Uterus (tissue), 4 donors: ENCODE measurements around the gene SH3BGR. TPM values are rescaled to one million over a fixed set of nuclear protein-coding genes. Genes with fewer than 3 reads are reported as not detected.

Source experiments
- DNase-seq, 2 donors: peaks; one replicate each; pipeline ENCODE4 v3.0.0-alpha.2; 2019 to 2020
- H3K27ac ChIP-seq, 2 donors: fragments of 200-600 bp; sonication (generic); 1 replicate in 1 of 2; 2 replicates in 1 of 2; pipeline ENCODE4 v1.5.1; 2016 to 2018
- H3K27me3 ChIP-seq, 2 donors: fragments of 200-600 bp; sonication (generic); one replicate each; pipeline ENCODE4 v1.5.1; 2018 to 2019; ENCODE audit warnings: control low read depth in 1 of 2
- H3K36me3 ChIP-seq, 2 donors: fragments of 200-600 bp; sonication (generic); one replicate each; pipeline ENCODE4 v1.5.1; 2019; ENCODE audit warnings: control low read depth in 1 of 2
- H3K4me1 ChIP-seq, 2 donors: fragments of 200-600 bp; sonication (generic); one replicate each; pipeline ENCODE4 v1.5.1; 2018 to 2019; ENCODE audit warnings: control low read depth in 1 of 2
- H3K4me3 ChIP-seq, 2 donors: fragments of 200-600 bp; sonication (generic); 1 replicate in 1 of 2; 2 replicates in 1 of 2; pipeline ENCODE4 v1.5.1; 2018 to 2019; ENCODE audit warnings: mild to moderate bottlenecking in 1 of 2
- H3K9me3 ChIP-seq, 2 donors: fragments of 200-600 bp; sonication (generic); one replicate each; pipeline ENCODE4 v1.5.1; 2019; ENCODE audit warnings: control low read depth in 1 of 2
- POLR2A ChIP-seq, 2 donors: fragments of 450-650 bp; IDR thresholded peaks; one replicate each; pipeline ENCODE4 v1.6.1; 2016; ENCODE audit warnings: antibody characterized with exemption in 2 of 2, mild to moderate bottlenecking in 1 of 2, moderate library complexity in 1 of 2
- intact Hi-C: fragments of 100-400 bp; cut with DNase I; formaldehyde crosslinking; loops from one replicate; pipeline ENCODE4 v1.15.1; 2023; ENCODE audit warnings: low total_unique reads
- total RNA-seq, 4 donors: library from RNA; depleted of rRNA in 3 of 4; stranded (reverse); fragments of >200 nt in 3 of 4; gene quantifications; one replicate each; pipeline versions ENCODE4 v1.1.0 to v1.2.4, GENCODE V29; 2014 to 2023
- TF ChIP-seq, protein P1 (sequence below), 4 experiments: fragments of 200-600 bp in 2 of 4; fragments of 450-650 bp in 2 of 4; sonication (generic) in 2 of 4; IDR thresholded peaks; one replicate each; pipeline ENCODE4 v1.5.1; 2016 to 2019; ENCODE audit warnings: antibody characterized with exemption in 4 of 4, mild to moderate bottlenecking in 2 of 4, moderate library complexity in 1 of 4
- donor health status: DM: yes; HTN: yes; CAD: no.

The SH3BGR gene
- total RNA-seq, 4 donors from 2014 or later: 1.1 to 27.9 (median 8.1) TPM; not detected in 1

DNA sequence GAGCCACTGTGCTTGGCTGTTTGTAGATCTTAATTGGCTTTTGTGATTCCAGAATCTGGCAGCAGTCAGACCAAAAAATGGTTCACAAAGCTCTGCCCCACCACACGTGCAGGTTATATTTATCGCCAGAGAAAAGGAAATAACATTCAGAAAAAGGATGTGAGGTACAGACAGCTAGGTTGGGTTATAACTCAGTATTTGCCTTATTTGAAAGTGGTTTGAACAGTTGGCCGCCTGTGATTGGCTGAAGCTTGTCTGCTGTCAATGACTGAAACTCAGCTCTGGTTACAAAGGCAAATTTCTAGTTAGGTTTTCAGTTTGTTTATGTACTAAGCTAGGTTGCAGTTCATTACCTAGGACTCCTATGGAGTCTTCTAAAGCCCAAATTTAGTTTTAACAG, 9.6 kb downstream of the SH3BGR start:
- H3K4me1 ChIP-seq: no peaks in the 10 kb centered on the region
- no peaks in the 10 kb centered on the region for H3K36me3 ChIP-seq
- intact Hi-C loops: no loop called here
- no peaks in the 10 kb centered on the region for H3K9me3 ChIP-seq
- H3K27me3 ChIP-seq: no peaks in the 10 kb centered on the region
- H3K27ac ChIP-seq: no peak overlapping the region
- no peak overlapping the region for H3K4me3 ChIP-seq
- TF ChIP-seq POLR2A (IDR thresholded peaks at IDR 0.05): no peak
- TF ChIP-seq, protein P1, sequence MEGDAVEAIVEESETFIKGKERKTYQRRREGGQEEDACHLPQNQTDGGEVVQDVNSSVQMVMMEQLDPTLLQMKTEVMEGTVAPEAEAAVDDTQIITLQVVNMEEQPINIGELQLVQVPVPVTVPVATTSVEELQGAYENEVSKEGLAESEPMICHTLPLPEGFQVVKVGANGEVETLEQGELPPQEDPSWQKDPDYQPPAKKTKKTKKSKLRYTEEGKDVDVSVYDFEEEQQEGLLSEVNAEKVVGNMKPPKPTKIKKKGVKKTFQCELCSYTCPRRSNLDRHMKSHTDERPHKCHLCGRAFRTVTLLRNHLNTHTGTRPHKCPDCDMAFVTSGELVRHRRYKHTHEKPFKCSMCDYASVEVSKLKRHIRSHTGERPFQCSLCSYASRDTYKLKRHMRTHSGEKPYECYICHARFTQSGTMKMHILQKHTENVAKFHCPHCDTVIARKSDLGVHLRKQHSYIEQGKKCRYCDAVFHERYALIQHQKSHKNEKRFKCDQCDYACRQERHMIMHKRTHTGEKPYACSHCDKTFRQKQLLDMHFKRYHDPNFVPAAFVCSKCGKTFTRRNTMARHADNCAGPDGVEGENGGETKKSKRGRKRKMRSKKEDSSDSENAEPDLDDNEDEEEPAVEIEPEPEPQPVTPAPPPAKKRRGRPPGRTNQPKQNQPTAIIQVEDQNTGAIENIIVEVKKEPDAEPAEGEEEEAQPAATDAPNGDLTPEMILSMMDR (IDR thresholded peaks at IDR 0.05): no peak
- DNase-seq: no peak

DNA sequence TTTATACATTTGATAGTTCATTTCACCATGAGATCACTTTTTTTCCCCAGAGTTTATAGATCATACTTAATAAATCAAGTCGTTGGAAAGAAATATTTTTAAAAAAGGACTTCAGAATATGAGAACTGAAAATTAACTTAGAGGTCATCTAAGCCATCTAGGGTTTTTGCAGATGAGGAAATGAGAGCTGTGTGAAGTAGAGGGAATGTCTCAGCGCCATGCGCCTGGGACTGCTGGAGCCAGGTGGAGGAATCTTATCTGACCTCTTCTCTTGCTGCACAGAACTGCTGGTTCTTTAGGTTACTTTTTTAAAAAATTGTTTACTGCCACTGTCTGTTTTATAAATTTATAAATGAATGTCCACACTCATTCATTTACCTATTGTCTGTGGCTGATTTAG, 11.5 kb downstream of the SH3BGR start:
- Histone ChIP-seq H3K9me3 (no peaks in the 10 kb centered on the region), H3K4me3 (no peak overlapping the region), H3K4me1 (no peaks in the 10 kb centered on the region), H3K27ac (no peak overlapping the region), H3K36me3 (no peaks in the 10 kb centered on the region), H3K27me3 (no peaks in the 10 kb centered on the region)
- DNase-seq: no peak
- no peak for TF ChIP-seq POLR2A (IDR thresholded peaks at IDR 0.05)
- TF ChIP-seq, protein P1 (IDR thresholded peaks at IDR 0.05): no peak
- intact Hi-C loops: no loop called here

DNA sequence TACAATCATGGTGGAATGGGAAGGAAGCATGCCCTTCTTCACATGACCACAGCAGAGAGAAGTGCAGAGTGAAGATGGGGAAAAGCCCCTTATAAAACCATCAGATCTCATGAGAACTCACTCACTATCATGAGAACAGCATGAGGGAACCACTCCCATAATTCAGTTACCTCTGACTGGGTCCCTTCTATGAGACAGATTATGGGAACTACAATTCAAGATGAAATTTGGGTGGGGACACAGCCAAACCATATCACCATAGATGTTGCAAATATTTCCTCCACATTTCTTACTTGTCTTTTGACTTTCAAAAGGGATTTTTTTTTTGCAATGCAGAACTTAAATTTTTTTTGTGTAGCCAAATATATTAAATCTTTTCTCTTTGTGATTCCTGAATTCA, 14.8 kb downstream of the SH3BGR start:
- no peaks in the 10 kb centered on the region for H3K27me3 ChIP-seq
- no peaks in the 10 kb centered on the region for H3K36me3 ChIP-seq
- no peak overlapping the region for H3K27ac ChIP-seq
- DNase-seq: no peak
- no peaks in the 10 kb centered on the region for H3K4me1 ChIP-seq
- H3K4me3 ChIP-seq: no peak overlapping the region
- TF ChIP-seq POLR2A (IDR thresholded peaks at IDR 0.05): no peak
- TF ChIP-seq, protein P1 (IDR thresholded peaks at IDR 0.05): no peak
- intact Hi-C loops: no loop called here
- no peaks in the 10 kb centered on the region for H3K9me3 ChIP-seq

DNA sequence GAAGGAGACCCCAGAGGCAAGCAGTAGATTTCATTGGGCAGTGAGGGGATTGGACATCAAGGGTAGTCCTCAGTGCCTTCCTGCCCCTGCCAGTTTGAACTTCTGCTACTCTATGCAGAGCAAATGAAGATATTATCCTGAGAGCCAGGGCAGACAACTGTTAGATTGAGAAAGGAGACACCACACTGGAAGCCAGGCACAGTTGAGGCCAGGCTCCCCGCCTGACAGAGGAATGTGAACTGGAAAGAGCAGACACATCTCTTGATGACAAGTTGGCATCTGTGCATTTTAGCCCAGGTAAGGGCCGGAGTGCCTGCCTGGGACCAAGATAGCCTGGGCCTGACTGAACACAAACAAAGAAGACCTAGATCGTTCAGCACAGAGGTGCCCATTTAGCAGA, 16.0 kb downstream of the SH3BGR start:
- Histone ChIP-seq H3K27ac (no peak overlapping the region), H3K27me3 (no peaks in the 10 kb centered on the region), H3K36me3 (no peaks in the 10 kb centered on the region), H3K9me3 (no peaks in the 10 kb centered on the region), H3K4me3 (no peak overlapping the region), H3K4me1 (no peaks in the 10 kb centered on the region)
- intact Hi-C loops: no loop called here
- DNase-seq: no peak
- TF ChIP-seq, protein P1 (IDR thresholded peaks at IDR 0.05): no peak
- no peak for TF ChIP-seq POLR2A (IDR thresholded peaks at IDR 0.05)

DNA sequence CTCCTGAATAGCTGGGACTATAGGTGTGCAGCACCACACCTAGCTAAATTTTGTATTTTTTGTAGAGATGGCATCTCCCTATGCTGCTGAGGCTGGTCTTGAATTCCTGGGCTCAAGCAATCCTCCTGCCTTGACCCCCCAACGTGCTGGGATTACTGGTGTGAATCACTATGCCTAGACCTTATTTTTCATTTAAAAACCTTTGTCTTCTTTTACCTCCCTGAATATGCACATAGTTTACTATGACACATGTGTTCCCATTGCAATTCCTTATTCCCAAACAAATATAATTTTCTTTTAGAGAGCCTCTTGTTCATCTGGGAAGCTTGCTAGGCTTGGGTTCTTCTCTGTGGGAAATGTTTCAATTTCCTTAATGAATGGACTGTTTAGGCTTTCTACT, 16.8 kb downstream of the SH3BGR start:
- TF ChIP-seq, protein P1 (IDR thresholded peaks at IDR 0.05): no peak
- TF ChIP-seq POLR2A (IDR thresholded peaks at IDR 0.05): no peak
- no peaks in the 10 kb centered on the region for H3K27me3 ChIP-seq
- intact Hi-C loops: no loop called here
- H3K27ac ChIP-seq: no peak overlapping the region
- no peak for DNase-seq
- no peaks in the 10 kb centered on the region for H3K36me3 ChIP-seq
- no peaks in the 10 kb centered on the region for H3K9me3 ChIP-seq
- H3K4me1 ChIP-seq: no peaks in the 10 kb centered on the region
- H3K4me3 ChIP-seq: no peak overlapping the region
